Ovary (tissue), 9 donors: ENCODE measurements around the gene HSPA12A. TPM values are rescaled to one million over a fixed set of nuclear protein-coding genes. Genes with fewer than 3 reads are reported as not detected.
A peak's percentile ranks its signal among the peaks of the same experiment; 100 is the strongest.

Source experiments
- DNase-seq, 5 donors: peaks; one replicate each; pipeline ENCODE4 v3.0.0-alpha.2; 2019 to 2020
- H3K27ac ChIP-seq, 2 donors: fragments of 200-600 bp; one replicate each; pipeline versions ENCODE4 v1.5.1 to v1.8.0; 2019 to 2022
- H3K27me3 ChIP-seq: fragments of 200-600 bp; one replicate; pipeline ENCODE4 v1.8.0; 2022
- H3K36me3 ChIP-seq: fragments of 200-600 bp; sonication (generic); one replicate; pipeline ENCODE4 v1.5.1; 2019
- H3K4me1 ChIP-seq: one replicate; pipeline ENCODE4 v1.8.1; 2013; ENCODE audit warnings: mild to moderate bottlenecking, moderate library complexity; ENCODE audit not compliant: insufficient read depth
- H3K4me3 ChIP-seq: fragments of 200-600 bp; sonication (generic); one replicate; pipeline ENCODE4 v1.5.1; 2017
- H3K9me3 ChIP-seq, 2 donors: fragments of 200-600 bp in 1 of 2; sonication (generic) in 1 of 2; one replicate each; pipeline versions ENCODE4 v1.5.1 to v1.8.1; 2013 to 2019; ENCODE audit warnings: mild to moderate bottlenecking in 1 of 2, moderate library complexity in 1 of 2
- CTCF ChIP-seq, 3 donors: fragments of 450-650 bp in 2 of 3; fragments of 200-600 bp in 1 of 3; IDR thresholded peaks; one replicate each; pipeline versions ENCODE4 v1.5.1 to v1.8.0; 2016 to 2022; ENCODE audit warnings: antibody characterized with exemption in 3 of 3, mild to moderate bottlenecking in 1 of 3
- EP300 ChIP-seq: sonication (generic); formaldehyde crosslinking; IDR thresholded peaks from one replicate; pipeline ENCODE4 v1.6.1; 2017; ENCODE audit warnings: antibody characterized with exemption
- POLR2A ChIP-seq: fragments of 450-650 bp; IDR thresholded peaks from one replicate; pipeline ENCODE4 v1.6.1; 2017; ENCODE audit warnings: antibody characterized with exemption, mild to moderate bottlenecking, moderate library complexity
- WGBS, 3 donors: extraction: QIAGEN DNeasy Blood & Tissue Kit in 1 of 3; methylation state at CpG; one replicate each; pipeline versions ENCODE4 v1.1.5 to v1.1.7; 2013 to 2017; 5-methylcytosine and 5-hydroxymethylcytosine counted together
- intact Hi-C, 4 donors: fragments of 100-400 bp; cut with DNase I; formaldehyde crosslinking; loops; one replicate each; pipeline versions ENCODE4 v1.11.0 to v1.15.1; 2022 to 2023
- polyA plus RNA-seq, 2 donors: library from polyadenylated mRNA; stranded (reverse); fragments of 200-250 nt in 1 of 2; fragments of 350-450 nt in 1 of 2; fragmentation: Illumina TruSeq in 1 of 2; extraction: RNeasy Lipid Tissue Mini Kit (QIAGEN cat#74804) in 1 of 2; gene quantifications; one replicate each; pipeline ENCODE4 v1.2.3, GENCODE V29; 2013 to 2014
- total RNA-seq, 7 donors: library from RNA; depleted of rRNA in 2 of 7; stranded (reverse); fragments of >200 nt in 2 of 7; fragmentation: NEBNext Ultra II Directional in 3 of 7; extraction: Animal tissue kit (Norgen Biotek cat#: 25700) in 3 of 7; gene quantifications; one replicate each; pipeline versions ENCODE4 v1.1.0 to v1.2.4, GENCODE V29; 2016 to 2023
- donor health status: DM: no; HTN: no; CAD: no; lungs with moderate emphysema.
- donor health status: DM: no; HTN: no; CAD: no.
- donor health status: Bipolar disorder and iron deficiency.
- donor health status: DM: yes; HTN: yes; CAD: no.
- donor health status: DM: no; HTN: no; CAD: no.
- donor health status: DM: yes; HTN: yes; CAD: no.

HSPA12A gene
- total and polyA plus RNA-seq, 9 donors, result 16.0 to 47.5 (median 36.4) TPM

DNA sequence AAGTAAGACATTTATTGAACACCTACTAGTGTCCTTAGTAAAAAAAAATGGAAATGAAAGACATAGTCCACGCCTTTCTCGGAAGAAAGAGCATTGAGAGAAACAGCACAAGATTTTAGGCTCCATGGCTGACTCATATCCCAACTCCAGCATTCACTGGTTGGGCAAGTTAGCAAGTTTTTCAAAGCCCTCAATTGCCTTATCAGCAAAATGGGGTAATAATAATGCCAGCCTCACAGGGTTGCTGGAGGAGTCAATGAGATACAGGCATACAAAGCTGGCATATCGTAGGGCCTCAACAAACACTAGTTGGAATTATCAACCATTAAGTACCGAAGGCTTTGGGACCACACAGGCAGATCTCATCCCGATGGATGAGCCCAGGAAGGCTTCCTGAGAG lies 4.0 kb downstream of the HSPA12A start:
- no peaks in the 10 kb centered on the region for H3K27me3 ChIP-seq
- no peak overlapping the region for H3K27ac ChIP-seq
- intact Hi-C loops, result no loop called here

DNA sequence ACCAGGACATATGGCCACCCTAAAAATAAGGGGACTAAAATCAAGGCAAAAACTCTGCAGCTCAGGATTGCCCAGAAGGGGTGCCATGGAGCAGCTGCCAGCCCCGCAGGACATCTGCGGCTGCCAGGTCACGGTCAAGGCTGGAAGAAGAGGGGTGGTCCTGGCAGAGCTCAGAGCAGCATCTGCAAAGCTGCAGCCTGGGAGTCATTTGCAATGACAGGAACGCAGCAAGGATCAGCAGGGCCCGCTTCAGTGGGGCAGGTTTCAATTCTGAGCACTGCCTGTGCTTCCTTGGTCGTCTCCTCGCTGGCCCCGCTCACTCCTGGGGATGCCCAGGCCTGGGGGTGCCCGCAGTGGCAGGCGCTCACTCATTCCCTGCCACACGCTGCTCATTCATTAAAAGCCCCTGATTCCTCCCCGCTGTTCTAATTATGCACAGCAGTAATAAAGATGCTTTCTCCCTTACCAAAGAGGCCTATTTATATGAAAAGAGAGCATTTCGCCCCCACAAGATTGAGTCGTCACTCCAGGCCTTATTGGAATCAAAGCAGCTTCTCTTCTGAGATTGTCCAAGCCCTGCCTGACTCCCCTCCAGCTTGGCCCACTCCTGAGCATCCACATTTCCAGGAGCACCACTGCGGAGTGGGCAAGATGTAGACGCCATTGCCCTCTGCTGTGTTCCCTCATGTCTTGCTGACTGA lies 4.6 kb downstream of the HSPA12A start:
- H3K4me3 ChIP-seq, result no peak overlapping the region
- no peaks in the 10 kb centered on the region for H3K27me3 ChIP-seq
- peak in 4 of 5 donors; percentile 23 to 64 (median 50) for DNase-seq
- 35 to 56% (median 43%) methylated on average over 16 of the region's 16 CpGs for WGBS, 3 donors
- intact Hi-C loops, result no loop called here
- H3K27ac ChIP-seq, result no peak overlapping the region
- H3K4me1 ChIP-seq, result peaks cover 23% of the 10 kb centered on the region
- H3K36me3 ChIP-seq, result no peaks in the 10 kb centered on the region
- TF ChIP-seq EP300 (no peak), CTCF (IDR thresholded peaks at IDR 0.05) (no peak), POLR2A (no peak)
- H3K9me3 ChIP-seq, result no peaks in the 10 kb centered on the region

More for the DNA sequence above, 4.0 kb downstream of the HSPA12A start:
- TF ChIP-seq POLR2A (no peak), EP300 (no peak), CTCF (IDR thresholded peaks at IDR 0.05) (no peak)
- Histone ChIP-seq H3K9me3 (no peaks in the 10 kb centered on the region), H3K4me1 (peaks cover 20% of the 10 kb centered on the region), H3K4me3 (no peak overlapping the region), H3K36me3 (no peaks in the 10 kb centered on the region)
- 76 to 82% (median 81%) methylated on average over 5 of the region's 5 CpGs for WGBS, 3 donors
- no peak for DNase-seq

DNA sequence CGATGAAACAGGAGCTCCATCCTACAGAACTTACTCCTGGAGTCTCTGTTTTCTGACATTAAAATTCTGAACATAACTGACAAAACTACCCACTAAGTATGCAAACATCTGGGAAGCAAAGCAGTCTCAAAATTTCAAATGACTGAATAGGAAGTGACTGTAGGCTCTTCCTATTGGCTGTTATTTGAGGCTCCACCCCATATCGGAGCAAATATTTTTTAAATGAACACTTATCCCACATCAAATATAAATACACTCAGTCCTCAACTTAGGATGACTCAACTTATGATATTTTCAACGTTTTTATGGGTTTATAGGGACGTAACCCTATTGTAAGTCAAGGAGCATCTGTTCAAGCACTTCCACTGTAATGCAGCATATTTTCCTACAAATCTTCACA lies 8.8 kb downstream of the HSPA12A start:
- H3K9me3 ChIP-seq, result no peaks in the 10 kb centered on the region
- no peaks in the 10 kb centered on the region for H3K27me3 ChIP-seq
- H3K4me3 ChIP-seq, result no peak overlapping the region
- H3K27ac ChIP-seq, result no peak overlapping the region
- peaks cover 19% of the 10 kb centered on the region for H3K4me1 ChIP-seq
- H3K36me3 ChIP-seq, result no peaks in the 10 kb centered on the region
- no peak for TF ChIP-seq CTCF (IDR thresholded peaks at IDR 0.05)
- TF ChIP-seq POLR2A, result no peak
- no peak for TF ChIP-seq EP300
- no peak for DNase-seq
- 34 to 54% (median 39%) methylated on average over 4 of the region's 4 CpGs for WGBS, 3 donors
- intact Hi-C loops, result no loop called here

GRCh38 chr10:116732573-116732972 lies 9.8 kb downstream of the HSPA12A start:
- H3K4me1 ChIP-seq, result peaks cover 11% of the 10 kb centered on the region
- WGBS, 3 donors, result 51 to 60% (median 52%) methylated on average over 8 of the region's 8 CpGs
- H3K27me3 ChIP-seq, result no peaks in the 10 kb centered on the region
- no peak for TF ChIP-seq EP300
- DNase-seq, result no peak
- H3K27ac ChIP-seq, result peak overlapping the region in 1 of 2 donors; percentile 38
- H3K9me3 ChIP-seq, result no peaks in the 10 kb centered on the region
- intact Hi-C loops, result no loop called here
- H3K4me3 ChIP-seq, result no peak overlapping the region
- no peaks in the 10 kb centered on the region for H3K36me3 ChIP-seq

- H3K27ac ChIP-seq, result no peak overlapping the region
- DNase-seq, result no peak
- peaks cover 9% of the 10 kb centered on the region for H3K4me1 ChIP-seq
- H3K27me3 ChIP-seq, result no peaks in the 10 kb centered on the region
- H3K36me3 ChIP-seq, result no peaks in the 10 kb centered on the region
- TF ChIP-seq EP300 (no peak), POLR2A (no peak), CTCF (IDR thresholded peaks at IDR 0.05) (no peak)
- intact Hi-C loops, result no loop called here
- WGBS, 3 donors, result 87 to 94% (median 88%) methylated on average over 14 of the region's 14 CpGs
- no peak overlapping the region for H3K4me3 ChIP-seq
- H3K9me3 ChIP-seq, result no peaks in the 10 kb centered on the region
Measured at GRCh38 chr10:116730464-116731260, 11.7 kb downstream of the HSPA12A start.
